Measurements from ENCODE around the gene FGFR4.

DNA sequence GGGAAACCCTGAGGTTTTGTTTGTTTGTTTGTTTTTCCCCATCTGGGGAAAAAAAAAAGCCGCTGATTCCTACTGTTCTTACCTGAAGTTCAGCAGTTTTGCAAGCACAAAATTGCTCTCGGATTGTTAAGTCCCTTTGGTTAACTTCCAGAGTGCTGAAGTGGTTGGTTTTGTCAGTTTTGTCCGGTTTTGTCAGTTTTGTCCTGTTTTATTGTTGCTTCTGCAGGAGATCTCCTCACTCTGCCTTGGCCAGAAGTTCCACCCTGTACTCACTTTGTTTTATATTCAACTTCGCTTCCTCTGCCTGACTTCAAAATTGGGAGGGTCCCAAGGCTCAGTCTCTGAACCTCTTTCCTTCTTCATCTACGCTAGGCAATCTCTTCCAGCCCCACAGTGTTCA is 49.8 kb upstream of the FGFR4 start:
- TF ChIP-seq, protein P1, sequence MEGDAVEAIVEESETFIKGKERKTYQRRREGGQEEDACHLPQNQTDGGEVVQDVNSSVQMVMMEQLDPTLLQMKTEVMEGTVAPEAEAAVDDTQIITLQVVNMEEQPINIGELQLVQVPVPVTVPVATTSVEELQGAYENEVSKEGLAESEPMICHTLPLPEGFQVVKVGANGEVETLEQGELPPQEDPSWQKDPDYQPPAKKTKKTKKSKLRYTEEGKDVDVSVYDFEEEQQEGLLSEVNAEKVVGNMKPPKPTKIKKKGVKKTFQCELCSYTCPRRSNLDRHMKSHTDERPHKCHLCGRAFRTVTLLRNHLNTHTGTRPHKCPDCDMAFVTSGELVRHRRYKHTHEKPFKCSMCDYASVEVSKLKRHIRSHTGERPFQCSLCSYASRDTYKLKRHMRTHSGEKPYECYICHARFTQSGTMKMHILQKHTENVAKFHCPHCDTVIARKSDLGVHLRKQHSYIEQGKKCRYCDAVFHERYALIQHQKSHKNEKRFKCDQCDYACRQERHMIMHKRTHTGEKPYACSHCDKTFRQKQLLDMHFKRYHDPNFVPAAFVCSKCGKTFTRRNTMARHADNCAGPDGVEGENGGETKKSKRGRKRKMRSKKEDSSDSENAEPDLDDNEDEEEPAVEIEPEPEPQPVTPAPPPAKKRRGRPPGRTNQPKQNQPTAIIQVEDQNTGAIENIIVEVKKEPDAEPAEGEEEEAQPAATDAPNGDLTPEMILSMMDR (conservative IDR thresholded peaks at IDR 0.05; ENCODE audit: low read depth, low read length) = no peak
- no peak for TF ChIP-seq EZH2 (IDR thresholded peaks at IDR 0.05; ENCODE audit: low read length, unreplicated experiment)
